IgD-negative memory B cell (primary cell): ENCODE data around the gene NDUFAF2. TPM values are rescaled to one million over a fixed set of nuclear protein-coding genes. Genes with fewer than 3 reads are reported as not detected.
A peak's percentile ranks its signal among the peaks of the same experiment; 100 is the strongest.

ENCODE experiments used
- H3K27ac Mint-ChIP-seq, 3 donors: one replicate each; pipeline ENCODE4 v1.8.0; 2020 to 2022; ENCODE audit warnings: mild to moderate bottlenecking in 3 of 3, mixed read lengths in 3 of 3, moderate library complexity in 1 of 3
- H3K27me3 Mint-ChIP-seq: one replicate; pipeline ENCODE4 v1.8.0; 2021; ENCODE audit warnings: mixed read lengths
- H3K36me3 Mint-ChIP-seq: one replicate; pipeline ENCODE4 v1.8.0; 2020; ENCODE audit warnings: mild to moderate bottlenecking, mixed read lengths
- H3K4me1 Mint-ChIP-seq, 3 donors: one replicate each; pipeline ENCODE4 v1.8.0; 2020 to 2022; ENCODE audit warnings: mixed read lengths in 3 of 3, mild to moderate bottlenecking in 1 of 3
- H3K4me3 Mint-ChIP-seq, 4 donors: one replicate each; pipeline ENCODE4 v1.8.0; 2020 to 2022; ENCODE audit warnings: mild to moderate bottlenecking in 4 of 4, mixed read lengths in 4 of 4, moderate library complexity in 3 of 4
- H3K9me3 Mint-ChIP-seq, 3 donors: one replicate each; pipeline ENCODE4 v1.8.0; 2020 to 2021; ENCODE audit warnings: mixed read lengths in 3 of 3, mild to moderate bottlenecking in 1 of 3
- polyA plus RNA-seq: library from polyadenylated mRNA; unstranded; fragments of 300-500 nt; fragmentation: Illumina TruSeq; gene quantifications from one replicate; pipeline ENCODE4 v1.2.3, GENCODE V29; 2021

The NDUFAF2 gene
- polyA plus RNA-seq, 1 donor from 2014 or later, result 21.1 TPM

DNA sequence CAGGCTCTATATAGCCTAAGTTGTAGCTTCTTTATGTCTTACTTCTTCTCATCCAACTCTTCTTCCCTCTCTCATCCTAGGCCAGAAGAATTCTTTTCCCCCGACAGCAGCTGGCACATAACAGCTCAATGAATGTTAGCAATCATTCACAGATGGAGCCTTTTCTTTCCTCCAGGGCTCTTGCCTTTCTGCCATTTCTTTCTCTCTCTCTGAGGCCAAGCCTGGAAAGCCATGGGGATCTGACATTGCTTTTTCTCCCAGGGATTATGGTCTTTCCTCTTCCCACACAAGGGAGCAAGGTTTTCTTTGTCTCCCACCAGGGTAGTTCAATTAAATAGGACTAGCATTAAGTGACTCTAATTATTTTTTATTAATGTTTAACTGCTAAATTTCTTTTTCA lies 196.8 kb downstream of the NDUFAF2 start:
- Mint-ChIP-seq H3K4me3 (no peak overlapping the region), H3K36me3 (peaks cover 6% of the 10 kb centered on the region), H3K4me1 (no peaks in the 10 kb centered on the region), H3K27me3 (no peaks in the 10 kb centered on the region), H3K27ac (no peak overlapping the region), H3K9me3 (peaks cover 0 to 3% (median 2%) of the 10 kb centered on the region in 3 donors)

DNA sequence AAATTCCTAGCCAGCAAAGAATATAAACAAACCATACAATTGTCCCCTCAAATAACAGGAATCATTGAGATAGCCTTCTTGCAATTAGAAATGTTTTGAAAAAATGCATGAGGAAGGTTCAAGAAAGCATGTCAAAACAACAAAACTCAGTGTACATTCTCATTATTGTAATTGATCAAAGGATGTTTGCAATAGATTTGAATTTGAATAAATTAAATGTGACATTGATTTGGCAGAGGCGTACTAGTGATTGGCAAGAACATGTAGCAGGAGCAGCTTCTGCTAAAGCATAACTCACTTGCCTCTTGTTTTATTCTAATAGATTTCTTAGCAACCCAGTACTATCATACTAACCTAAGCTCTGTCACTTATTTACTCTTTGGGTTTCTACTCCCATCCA lies 197.4 kb downstream of the NDUFAF2 start:
- Mint-ChIP-seq H3K9me3 (peaks cover 0 to 4% (median 4%) of the 10 kb centered on the region in 3 donors), H3K27ac (no peak overlapping the region), H3K36me3 (peaks cover 6% of the 10 kb centered on the region), H3K4me3 (no peak overlapping the region), H3K4me1 (no peaks in the 10 kb centered on the region), H3K27me3 (no peaks in the 10 kb centered on the region)

DNA sequence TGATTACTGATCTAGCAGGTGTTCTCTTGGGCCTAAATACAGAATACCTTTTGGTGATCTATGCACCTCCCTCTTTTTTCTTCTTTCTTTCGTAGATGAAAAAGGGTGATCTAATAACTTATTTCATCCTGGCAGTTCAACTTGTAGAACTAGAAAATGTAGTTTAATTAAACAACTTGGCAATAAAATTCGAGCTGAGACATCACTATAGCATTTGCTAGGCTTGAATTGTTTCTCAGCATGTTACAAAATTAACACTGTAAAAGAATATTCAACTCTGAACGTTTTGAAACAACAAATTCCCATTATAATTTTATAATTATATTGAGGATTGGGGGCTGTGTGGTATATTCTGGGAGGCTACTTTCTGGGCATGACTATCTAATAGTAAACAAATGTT lies 197.8 kb downstream of the NDUFAF2 start:
- peaks cover 6% of the 10 kb centered on the region for H3K36me3 Mint-ChIP-seq
- peaks cover 0 to 5% (median 4%) of the 10 kb centered on the region in 3 donors for H3K9me3 Mint-ChIP-seq
- no peak overlapping the region for H3K4me3 Mint-ChIP-seq
- H3K27ac Mint-ChIP-seq, result no peak overlapping the region
- H3K27me3 Mint-ChIP-seq, result no peaks in the 10 kb centered on the region
- no peaks in the 10 kb centered on the region for H3K4me1 Mint-ChIP-seq

DNA sequence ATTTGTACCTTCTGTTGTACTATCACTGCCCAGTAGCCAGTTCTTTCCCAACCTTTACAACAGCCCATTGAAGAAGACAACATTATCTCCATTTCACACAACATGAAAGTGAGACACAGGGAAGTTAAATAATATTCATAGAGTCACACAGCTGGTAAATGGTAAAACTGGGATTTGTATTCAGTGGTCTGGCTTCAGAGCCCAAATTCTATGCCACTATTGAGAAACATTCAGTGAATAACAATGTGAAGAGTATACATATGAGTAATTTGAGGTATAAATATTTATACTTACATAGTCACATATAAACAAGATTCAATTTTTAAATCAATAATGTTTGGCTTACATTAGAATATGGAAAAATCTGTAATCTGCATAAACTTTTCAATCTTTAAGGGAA lies 203.5 kb downstream of the NDUFAF2 start:
- no peak overlapping the region for H3K4me3 Mint-ChIP-seq
- H3K9me3 Mint-ChIP-seq, result peaks cover 7 to 12% (median 7%) of the 10 kb centered on the region in 3 donors
- H3K4me1 Mint-ChIP-seq, result peaks cover 0 to 1% (median 0%) of the 10 kb centered on the region in 3 donors
- no peak overlapping the region for H3K27ac Mint-ChIP-seq
- peaks cover 6% of the 10 kb centered on the region for H3K36me3 Mint-ChIP-seq
- no peaks in the 10 kb centered on the region for H3K27me3 Mint-ChIP-seq

DNA sequence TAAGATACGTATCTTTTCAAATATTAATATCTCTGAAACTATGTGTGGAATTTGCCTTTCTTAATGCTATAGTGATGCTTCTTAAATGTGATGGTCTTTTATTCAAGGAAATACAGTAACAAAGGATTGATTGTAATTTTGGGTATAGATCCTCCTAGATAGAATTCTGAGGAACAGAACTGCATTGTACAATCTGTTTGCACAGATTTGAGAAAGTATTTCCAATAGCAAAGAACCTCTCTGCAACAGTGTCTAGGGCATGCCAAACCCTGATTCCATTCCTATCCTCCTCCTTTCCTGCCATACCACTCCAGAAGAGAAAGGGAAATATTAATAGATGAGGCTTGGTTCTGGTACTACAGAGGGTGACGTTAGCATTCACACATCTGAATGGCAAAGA lies 206.9 kb downstream of the NDUFAF2 start:
- Mint-ChIP-seq H3K27me3 (no peaks in the 10 kb centered on the region), H3K4me1 (peaks cover 0 to 1% (median 0%) of the 10 kb centered on the region in 3 donors), H3K9me3 (peaks cover 5 to 15% (median 9%) of the 10 kb centered on the region in 3 donors), H3K27ac (peak overlapping the region in 1 of 3 donors; percentile 26), H3K4me3 (no peak overlapping the region), H3K36me3 (peaks cover 11% of the 10 kb centered on the region)

DNA sequence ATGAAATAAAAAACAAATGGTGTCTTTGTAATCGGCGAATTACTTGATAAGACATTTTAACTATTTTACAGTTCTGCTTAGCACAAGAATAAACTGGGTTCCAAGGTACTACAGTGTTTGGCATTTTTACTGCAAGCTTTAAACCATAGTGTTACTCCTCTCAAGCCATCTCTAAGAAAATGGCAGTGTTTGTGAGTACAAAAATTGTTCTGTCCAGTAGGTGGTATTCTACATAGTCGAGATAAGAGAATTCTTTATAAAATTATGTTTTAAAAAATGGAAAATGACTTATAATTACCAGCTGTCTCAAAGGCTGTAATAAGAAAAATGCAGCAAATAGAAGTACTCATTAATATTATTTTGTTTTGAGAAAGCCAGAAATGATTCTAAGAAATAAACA lies 214.1 kb downstream of the NDUFAF2 start:
- H3K4me1 Mint-ChIP-seq, result peaks cover 22 to 32% (median 23%) of the 10 kb centered on the region in 3 donors

DNA sequence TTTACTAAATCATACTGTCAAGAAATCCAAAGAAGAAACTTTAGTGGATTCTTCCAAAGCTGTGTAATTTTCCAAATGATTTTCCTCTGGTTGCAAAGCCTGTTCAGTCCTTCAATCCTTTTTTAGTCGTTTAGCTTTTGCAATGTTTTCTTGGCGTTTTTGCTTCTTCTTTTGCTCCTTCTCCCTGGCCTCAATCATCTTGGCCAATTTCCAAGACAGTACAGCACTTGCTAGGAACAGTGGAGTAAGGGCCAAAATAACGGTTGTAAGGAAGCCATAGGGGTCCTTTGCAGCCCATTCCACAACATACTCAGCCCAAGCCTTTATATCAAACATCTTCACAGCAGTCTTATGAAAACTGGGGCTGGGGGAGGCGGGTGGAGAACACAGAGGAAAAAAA lies 214.8 kb downstream of the NDUFAF2 start:
- Mint-ChIP-seq H3K27me3 (no peaks in the 10 kb centered on the region), H3K27ac (peak overlapping the region in 1 of 3 donors; percentile 28), H3K4me1 (peaks cover 22 to 32% (median 23%) of the 10 kb centered on the region in 3 donors), H3K36me3 (peaks cover 24% of the 10 kb centered on the region), H3K9me3 (peaks cover 0 to 13% (median 2%) of the 10 kb centered on the region in 3 donors), H3K4me3 (peak overlapping the region in 1 of 4 donors; percentile 78)

More for the DNA sequence above, 214.1 kb downstream of the NDUFAF2 start:
- Mint-ChIP-seq H3K27me3 (no peaks in the 10 kb centered on the region), H3K36me3 (peaks cover 25% of the 10 kb centered on the region), H3K4me3 (no peak overlapping the region), H3K27ac (no peak overlapping the region), H3K9me3 (peaks cover 0 to 13% (median 2%) of the 10 kb centered on the region in 3 donors)

DNA sequence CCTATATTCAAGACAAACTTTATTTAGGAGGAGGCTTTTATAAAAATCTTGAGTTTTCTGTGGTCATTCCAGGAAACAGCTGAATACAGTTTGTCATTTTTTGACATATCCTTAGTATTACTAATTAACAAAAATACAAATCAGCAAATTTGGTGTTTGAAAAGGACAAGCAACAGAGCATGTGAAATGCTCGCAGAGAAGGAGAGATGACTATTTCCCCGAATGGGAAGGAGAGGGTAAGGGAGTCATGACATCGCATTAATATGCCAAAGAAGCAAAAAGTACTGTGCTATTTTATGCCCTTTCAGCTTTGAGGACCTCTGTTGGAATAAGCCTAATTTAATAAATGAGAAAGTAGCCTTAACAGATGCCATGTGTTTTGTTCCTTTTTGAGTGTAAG lies 215.5 kb downstream of the NDUFAF2 start:
- peaks cover 22 to 33% (median 23%) of the 10 kb centered on the region in 3 donors for H3K4me1 Mint-ChIP-seq
- peak overlapping the region in 3 of 4 donors; percentile 74 to 93 (median 78) for H3K4me3 Mint-ChIP-seq
- no peak overlapping the region for H3K27ac Mint-ChIP-seq
- peaks cover 20% of the 10 kb centered on the region for H3K36me3 Mint-ChIP-seq
- H3K9me3 Mint-ChIP-seq, result peaks cover 0 to 10% (median 2%) of the 10 kb centered on the region in 3 donors
- H3K27me3 Mint-ChIP-seq, result no peaks in the 10 kb centered on the region

DNA sequence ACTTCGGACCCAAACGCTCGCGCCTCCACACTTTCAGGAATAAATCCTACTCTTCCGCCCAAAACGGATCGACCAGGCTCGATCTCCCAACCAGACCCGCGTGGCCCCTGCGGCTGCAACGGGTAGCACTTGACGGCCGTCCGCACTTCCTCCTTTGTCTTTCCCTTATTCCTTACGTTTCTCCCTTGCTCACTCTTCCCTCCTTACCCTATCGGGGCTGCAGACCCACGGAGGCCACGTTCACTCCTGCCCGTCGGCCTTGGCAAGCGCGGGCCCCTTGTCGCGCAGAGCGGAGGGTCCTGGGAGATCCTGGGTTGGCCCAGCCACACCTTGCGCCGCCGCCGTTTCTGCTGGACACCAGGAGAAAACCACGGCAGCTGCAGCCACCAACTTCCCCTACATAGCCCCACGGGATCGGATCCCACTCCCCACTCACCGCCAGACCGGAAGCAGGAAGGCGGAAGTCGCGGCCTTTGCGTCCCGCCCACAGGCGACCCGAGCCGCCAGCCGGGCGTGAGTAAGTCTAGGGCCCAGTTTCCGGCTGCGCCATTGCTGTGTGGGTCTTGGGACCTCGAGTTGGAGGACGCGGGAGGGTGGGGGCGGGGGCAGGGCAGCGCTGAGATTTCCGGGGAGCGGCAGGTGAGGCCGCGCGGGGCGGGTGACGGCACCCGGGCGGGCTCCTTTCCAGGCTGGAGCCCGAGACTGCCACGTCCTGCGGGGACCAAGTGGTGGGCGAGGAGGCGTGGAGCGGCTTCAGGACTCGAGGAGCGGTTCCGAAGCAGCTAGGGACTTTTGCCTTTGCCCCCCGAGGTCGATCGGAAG lies 217.2 kb downstream of the NDUFAF2 start, which contains the start of gene SMIM15:
Gene SMIM15 (minus strand): TSS at position 459 of the 822 bp plus-strand sequence. CDS start 2,297 bp downstream, outside the sequence.
- Mint-ChIP-seq H3K9me3 (peaks cover 0 to 8% (median 2%) of the 10 kb centered on the region in 3 donors), H3K4me1 (peaks cover 22 to 33% (median 23%) of the 10 kb centered on the region in 3 donors), H3K27ac (peak within 1 kb of the TSS; percentile 90 to 99 (median 97)), H3K27me3 (no peaks in the 10 kb centered on the region), H3K36me3 (peaks cover 16% of the 10 kb centered on the region), H3K4me3 (peak within 1 kb of the TSS; percentile 92 to 99 (median 99))

DNA sequence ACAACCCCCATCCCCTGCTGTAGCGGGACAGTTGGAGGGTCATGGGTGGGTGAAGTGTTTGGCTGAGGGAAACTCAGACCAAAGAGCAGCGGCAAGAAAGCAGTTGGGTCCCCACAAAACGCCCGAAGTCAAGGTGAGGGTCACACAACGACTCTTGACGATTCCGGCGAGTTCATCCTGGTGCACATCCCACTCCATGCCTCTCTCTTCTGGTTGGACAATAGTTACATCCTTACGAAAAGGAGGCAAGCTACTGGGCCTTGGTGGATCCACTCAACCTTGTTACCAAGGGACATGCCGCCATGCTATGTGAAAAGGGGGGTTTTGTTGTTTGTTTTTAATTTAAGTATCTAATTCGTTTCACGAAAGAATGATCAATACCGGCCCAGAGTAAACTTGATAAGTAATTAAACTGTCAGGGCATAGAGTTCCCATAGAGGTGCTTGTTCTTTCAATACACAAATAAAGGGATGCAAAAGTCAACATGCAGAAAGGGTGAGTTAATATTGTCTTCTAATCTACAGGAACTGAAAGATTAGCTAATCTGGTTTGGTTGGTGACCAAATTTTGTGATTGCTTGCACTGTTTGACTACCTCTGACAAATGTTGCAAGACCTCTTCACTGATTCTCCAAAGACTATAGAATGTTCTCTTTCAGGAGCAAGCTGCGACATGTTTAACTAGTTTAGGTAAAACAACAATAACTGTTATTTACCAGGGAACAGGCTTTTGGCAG lies 218.0 kb downstream of the NDUFAF2 start:
- H3K36me3 Mint-ChIP-seq, result peaks cover 16% of the 10 kb centered on the region
- H3K4me1 Mint-ChIP-seq, result peaks cover 22 to 33% (median 23%) of the 10 kb centered on the region in 3 donors
- peak overlapping the region; percentile 92 to 99 (median 96) for H3K4me3 Mint-ChIP-seq

DNA sequence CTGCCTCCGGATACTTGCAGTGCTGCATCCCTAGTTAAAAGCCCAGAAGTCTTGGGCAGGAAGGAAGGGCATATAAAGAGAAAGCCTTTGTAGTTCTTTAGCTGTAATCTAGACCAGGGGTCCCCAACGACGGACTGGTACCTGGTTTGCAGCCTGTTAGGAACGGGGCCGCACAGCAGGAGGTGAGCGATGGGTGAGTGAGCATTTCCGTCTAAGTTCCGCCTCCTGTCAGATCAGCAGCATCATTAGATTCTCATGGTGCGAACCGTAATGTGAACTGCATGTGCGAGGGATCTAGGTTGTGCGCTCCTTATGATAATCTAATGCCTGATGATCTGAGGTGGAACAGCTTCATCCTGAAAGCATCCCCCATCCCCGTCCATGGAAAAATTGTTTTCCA lies 218.9 kb downstream of the NDUFAF2 start:
- H3K36me3 Mint-ChIP-seq, result peaks cover 13% of the 10 kb centered on the region
- H3K9me3 Mint-ChIP-seq, result peaks cover 0 to 8% (median 2%) of the 10 kb centered on the region in 3 donors
- H3K4me1 Mint-ChIP-seq, result peaks cover 22 to 32% (median 23%) of the 10 kb centered on the region in 3 donors
- H3K4me3 Mint-ChIP-seq, result peak overlapping the region; percentile 13 to 99 (median 34)
- H3K27ac Mint-ChIP-seq, result peak overlapping the region in 2 of 3 donors; percentile 78 to 90
- no peaks in the 10 kb centered on the region for H3K27me3 Mint-ChIP-seq

More for the DNA sequence above, 218.0 kb downstream of the NDUFAF2 start:
- Mint-ChIP-seq H3K9me3 (peaks cover 0 to 8% (median 2%) of the 10 kb centered on the region in 3 donors), H3K27ac (peak overlapping the region; percentile 90 to 99 (median 97)), H3K27me3 (no peaks in the 10 kb centered on the region)

DNA sequence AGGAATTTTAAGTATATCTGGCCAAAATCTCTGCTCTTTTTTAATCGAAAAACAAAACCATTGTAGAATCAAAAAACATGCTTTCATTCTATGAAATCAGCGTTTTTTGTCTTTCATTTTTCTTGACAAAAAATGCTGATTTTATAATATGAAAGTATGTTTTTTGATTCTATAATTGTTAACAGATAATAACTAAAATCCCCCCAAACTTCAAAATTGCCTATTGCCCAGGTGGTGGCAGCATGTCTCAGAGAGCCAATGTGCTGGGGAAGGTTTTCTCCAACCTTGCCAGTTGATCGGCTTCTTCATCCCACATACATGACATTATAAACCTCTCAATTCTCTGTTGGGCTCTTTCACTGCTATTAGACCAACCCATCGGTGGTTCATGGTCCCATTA lies 222.4 kb downstream of the NDUFAF2 start:
- Mint-ChIP-seq H3K4me3 (peak overlapping the region in 1 of 4 donors; percentile 71), H3K27ac (no peak overlapping the region), H3K36me3 (no peaks in the 10 kb centered on the region), H3K27me3 (no peaks in the 10 kb centered on the region), H3K4me1 (peaks cover 5 to 9% (median 7%) of the 10 kb centered on the region in 3 donors), H3K9me3 (peaks cover 0 to 8% (median 0%) of the 10 kb centered on the region in 3 donors)

DNA sequence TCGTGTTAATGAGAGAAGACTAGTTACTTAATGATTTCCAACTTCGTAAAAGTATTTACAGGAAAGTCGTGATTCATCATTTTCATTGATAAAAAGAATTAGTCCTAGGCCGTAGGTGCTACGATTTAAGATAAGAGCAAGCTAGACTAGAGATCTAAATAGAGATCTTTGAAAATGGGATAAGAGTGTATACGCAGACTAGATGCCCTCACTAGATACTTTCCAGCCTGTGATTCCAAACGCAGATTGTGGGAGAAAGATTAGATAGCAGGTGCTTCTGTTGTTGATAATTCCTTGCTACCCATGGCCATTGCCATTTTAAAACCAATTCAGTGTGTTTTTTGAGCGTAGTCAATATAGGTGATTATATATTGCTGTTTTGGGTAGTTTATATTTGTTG lies 223.9 kb downstream of the NDUFAF2 start:
- no peaks in the 10 kb centered on the region for H3K27me3 Mint-ChIP-seq
- no peaks in the 10 kb centered on the region for H3K36me3 Mint-ChIP-seq
- peaks cover 0 to 1% (median 0%) of the 10 kb centered on the region in 3 donors for H3K4me1 Mint-ChIP-seq
- no peak overlapping the region for H3K27ac Mint-ChIP-seq
- no peaks in the 10 kb centered on the region for H3K9me3 Mint-ChIP-seq
- no peak overlapping the region for H3K4me3 Mint-ChIP-seq

DNA sequence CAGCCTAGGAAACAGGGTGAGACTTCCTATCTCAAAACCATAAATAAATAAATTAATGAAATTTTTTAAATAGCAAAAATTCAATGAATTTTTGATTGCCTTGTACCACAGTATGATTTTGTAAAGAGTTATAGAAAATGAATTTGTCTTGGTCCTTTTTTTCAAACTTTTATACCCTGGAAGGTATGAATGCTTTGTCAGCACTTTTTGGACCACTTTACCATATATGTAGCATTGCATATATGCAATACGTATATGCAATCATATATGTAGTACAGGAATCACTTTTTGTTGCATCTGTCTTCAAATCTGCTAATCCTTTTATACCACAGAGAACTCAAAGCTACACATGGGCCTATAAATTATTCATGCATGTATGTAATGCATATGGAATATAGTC lies 226.5 kb downstream of the NDUFAF2 start:
- Mint-ChIP-seq H3K9me3 (no peaks in the 10 kb centered on the region), H3K36me3 (no peaks in the 10 kb centered on the region), H3K4me3 (no peak overlapping the region), H3K4me1 (no peaks in the 10 kb centered on the region), H3K27me3 (no peaks in the 10 kb centered on the region), H3K27ac (no peak overlapping the region)

DNA sequence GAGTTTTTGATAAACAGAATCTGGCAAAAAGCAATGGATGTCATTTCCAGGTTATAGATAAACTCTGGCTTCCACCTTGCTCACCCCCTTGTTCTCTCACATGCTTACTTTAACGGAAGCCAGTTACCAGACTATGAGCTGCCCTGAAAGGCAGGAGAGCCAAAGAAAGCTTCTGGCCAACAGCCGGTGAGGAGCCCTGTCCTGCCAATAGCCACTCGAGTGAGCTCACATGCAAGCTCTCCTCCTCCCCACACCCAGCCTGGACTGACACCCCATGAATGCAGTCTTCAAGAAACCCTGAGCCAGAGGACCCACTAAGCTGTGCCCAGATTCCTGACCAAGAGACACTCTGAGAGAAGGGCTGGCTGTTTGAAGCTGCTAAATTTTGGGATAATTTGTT lies 231.6 kb downstream of the NDUFAF2 start:
- Mint-ChIP-seq H3K27me3 (peaks cover 1% of the 10 kb centered on the region), H3K27ac (no peak overlapping the region), H3K4me3 (no peak overlapping the region)

More for the DNA sequence above, 231.6 kb downstream of the NDUFAF2 start:
- Mint-ChIP-seq H3K9me3 (no peaks in the 10 kb centered on the region), H3K36me3 (no peaks in the 10 kb centered on the region), H3K4me1 (peaks cover 6 to 17% (median 11%) of the 10 kb centered on the region in 3 donors)
